Activated naive CD8-positive, alpha-beta T cell treated with anti-CD3 and anti-CD28 coated beads, Interleukin-2, amount 10 ng/mL, durations not matched to agents 7 days and 5 days (primary cell): Measurements from ENCODE around the gene DSG3. TPM values are rescaled to one million over a fixed set of nuclear protein-coding genes. Genes with fewer than 3 reads are reported as not detected.

ENCODE experiments used
- ATAC-seq: fragments of 150-1000 bp; cut with Tn5 transposase; one replicate; pipeline ENCODE4 v1.10.0; 2021; ENCODE audit warnings: low read depth, moderate library complexity
- POLR2A ChIA-PET: fragments of 350-600 bp; sonication (Branson Sonifier 250); formaldehyde crosslinking; loops from one replicate; lab custom pipeline; 2021; ENCODE audit warnings: antibody characterized with exemption; lab: Charles Lee
- DNase-seq: peaks from one replicate; pipeline ENCODE4 v3.0.0; 2021
- H3K27ac Mint-ChIP-seq: one replicate; pipeline ENCODE4 v1.8.0; 2022; ENCODE audit warnings: mild to moderate bottlenecking, mixed read lengths
- H3K27me3 Mint-ChIP-seq: one replicate; pipeline ENCODE4 v1.8.0; 2022; ENCODE audit warnings: mild to moderate bottlenecking, moderate library complexity, mixed read lengths
- H3K36me3 Mint-ChIP-seq: one replicate; pipeline ENCODE4 v1.8.0; 2021; ENCODE audit warnings: mild to moderate bottlenecking, mixed read lengths
- H3K4me1 Mint-ChIP-seq: one replicate; pipeline ENCODE4 v1.8.0; 2021; ENCODE audit warnings: mixed read lengths
- H3K4me3 Mint-ChIP-seq: one replicate; pipeline ENCODE4 v1.8.0; 2022; ENCODE audit warnings: mild to moderate bottlenecking, moderate library complexity, mixed read lengths
- H3K9me3 Mint-ChIP-seq: one replicate; pipeline ENCODE4 v1.8.0; 2021; ENCODE audit warnings: mixed read lengths
- total RNA-seq, 2 experiments: library from RNA; stranded (reverse); gene quantifications; one replicate each; pipeline ENCODE4 v1.2.3, GENCODE V29; 2021

The DSG3 gene, protein sequence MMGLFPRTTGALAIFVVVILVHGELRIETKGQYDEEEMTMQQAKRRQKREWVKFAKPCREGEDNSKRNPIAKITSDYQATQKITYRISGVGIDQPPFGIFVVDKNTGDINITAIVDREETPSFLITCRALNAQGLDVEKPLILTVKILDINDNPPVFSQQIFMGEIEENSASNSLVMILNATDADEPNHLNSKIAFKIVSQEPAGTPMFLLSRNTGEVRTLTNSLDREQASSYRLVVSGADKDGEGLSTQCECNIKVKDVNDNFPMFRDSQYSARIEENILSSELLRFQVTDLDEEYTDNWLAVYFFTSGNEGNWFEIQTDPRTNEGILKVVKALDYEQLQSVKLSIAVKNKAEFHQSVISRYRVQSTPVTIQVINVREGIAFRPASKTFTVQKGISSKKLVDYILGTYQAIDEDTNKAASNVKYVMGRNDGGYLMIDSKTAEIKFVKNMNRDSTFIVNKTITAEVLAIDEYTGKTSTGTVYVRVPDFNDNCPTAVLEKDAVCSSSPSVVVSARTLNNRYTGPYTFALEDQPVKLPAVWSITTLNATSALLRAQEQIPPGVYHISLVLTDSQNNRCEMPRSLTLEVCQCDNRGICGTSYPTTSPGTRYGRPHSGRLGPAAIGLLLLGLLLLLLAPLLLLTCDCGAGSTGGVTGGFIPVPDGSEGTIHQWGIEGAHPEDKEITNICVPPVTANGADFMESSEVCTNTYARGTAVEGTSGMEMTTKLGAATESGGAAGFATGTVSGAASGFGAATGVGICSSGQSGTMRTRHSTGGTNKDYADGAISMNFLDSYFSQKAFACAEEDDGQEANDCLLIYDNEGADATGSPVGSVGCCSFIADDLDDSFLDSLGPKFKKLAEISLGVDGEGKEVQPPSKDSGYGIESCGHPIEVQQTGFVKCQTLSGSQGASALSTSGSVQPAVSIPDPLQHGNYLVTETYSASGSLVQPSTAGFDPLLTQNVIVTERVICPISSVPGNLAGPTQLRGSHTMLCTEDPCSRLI
- total RNA-seq: not detected

DNA sequence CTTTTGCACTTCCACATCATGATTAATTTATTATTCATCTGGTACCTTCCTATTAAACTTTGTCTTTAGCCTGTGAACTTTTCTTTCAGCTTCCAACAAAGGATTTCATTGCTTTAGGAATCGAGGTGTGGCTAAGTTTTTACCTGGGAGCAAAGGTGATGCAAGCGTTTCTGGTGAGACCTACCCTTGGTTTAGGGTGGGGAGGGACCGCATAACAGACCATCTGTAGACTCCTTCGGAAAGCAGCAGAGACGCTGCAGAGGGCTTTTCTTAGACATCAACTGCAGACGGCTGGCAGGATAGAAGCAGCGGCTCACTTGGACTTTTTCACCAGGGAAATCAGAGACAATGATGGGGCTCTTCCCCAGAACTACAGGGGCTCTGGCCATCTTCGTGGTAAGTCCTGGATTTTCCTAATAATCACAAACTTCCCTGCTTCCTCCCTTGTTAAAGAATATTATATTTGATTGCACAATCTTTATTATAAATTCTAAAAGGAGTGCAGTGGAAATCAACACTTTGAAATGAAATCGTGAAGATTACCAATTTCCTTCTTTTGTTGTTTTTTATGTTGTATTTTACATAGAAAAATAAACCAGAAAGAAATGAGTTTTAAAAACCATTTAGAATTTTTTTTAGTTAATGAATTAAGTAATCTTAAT lies at the start of gene DSG3:
TSS of gene DSG3 (plus strand) at position 212 of the 662 bp plus-strand sequence. CDS start at position 349, 137 bp downstream.
- H3K27me3 Mint-ChIP-seq: no peaks in the 10 kb centered on the region
- H3K27ac Mint-ChIP-seq: no peak within 1 kb of the TSS
- H3K36me3 Mint-ChIP-seq: no peaks in the 10 kb centered on the region

DNA sequence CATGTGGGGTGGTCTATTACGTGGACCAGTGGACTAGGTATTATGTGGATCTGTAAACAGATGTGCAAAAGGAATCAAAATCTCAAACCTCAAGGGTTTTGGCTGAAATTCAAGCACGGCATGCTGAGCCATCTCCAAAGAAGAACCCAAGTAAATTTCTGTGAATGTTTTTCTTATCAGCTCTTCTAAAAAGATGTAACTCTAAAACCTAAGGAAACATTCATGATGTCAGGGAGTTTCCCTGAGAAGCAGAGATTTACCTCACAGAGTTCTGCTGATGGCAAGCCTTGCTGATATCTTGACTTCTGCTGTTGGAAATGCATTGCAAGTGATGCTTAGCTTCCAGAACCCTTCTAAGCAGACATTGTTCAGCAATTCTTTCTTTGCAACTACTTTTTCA lies 49.4 kb upstream of the DSG3 start:
- H3K9me3 Mint-ChIP-seq: no peaks in the 10 kb centered on the region
- POLR2A ChIA-PET: no interaction called here
- H3K27ac Mint-ChIP-seq: no peak overlapping the region
- H3K4me1 Mint-ChIP-seq: no peaks in the 10 kb centered on the region
- no peaks in the 10 kb centered on the region for H3K36me3 Mint-ChIP-seq
- H3K27me3 Mint-ChIP-seq: no peaks in the 10 kb centered on the region
- no peak for ATAC-seq
- H3K4me3 Mint-ChIP-seq: no peak overlapping the region
- no peak for DNase-seq

More for the DNA sequence above, at the start of gene DSG3:
- POLR2A ChIA-PET: no interaction called here
- ATAC-seq (no peak), DNase-seq (no peak)
- Mint-ChIP-seq H3K4me1 (no peaks in the 10 kb centered on the region), H3K9me3 (no peaks in the 10 kb centered on the region), H3K4me3 (no peak within 1 kb of the TSS)

DNA sequence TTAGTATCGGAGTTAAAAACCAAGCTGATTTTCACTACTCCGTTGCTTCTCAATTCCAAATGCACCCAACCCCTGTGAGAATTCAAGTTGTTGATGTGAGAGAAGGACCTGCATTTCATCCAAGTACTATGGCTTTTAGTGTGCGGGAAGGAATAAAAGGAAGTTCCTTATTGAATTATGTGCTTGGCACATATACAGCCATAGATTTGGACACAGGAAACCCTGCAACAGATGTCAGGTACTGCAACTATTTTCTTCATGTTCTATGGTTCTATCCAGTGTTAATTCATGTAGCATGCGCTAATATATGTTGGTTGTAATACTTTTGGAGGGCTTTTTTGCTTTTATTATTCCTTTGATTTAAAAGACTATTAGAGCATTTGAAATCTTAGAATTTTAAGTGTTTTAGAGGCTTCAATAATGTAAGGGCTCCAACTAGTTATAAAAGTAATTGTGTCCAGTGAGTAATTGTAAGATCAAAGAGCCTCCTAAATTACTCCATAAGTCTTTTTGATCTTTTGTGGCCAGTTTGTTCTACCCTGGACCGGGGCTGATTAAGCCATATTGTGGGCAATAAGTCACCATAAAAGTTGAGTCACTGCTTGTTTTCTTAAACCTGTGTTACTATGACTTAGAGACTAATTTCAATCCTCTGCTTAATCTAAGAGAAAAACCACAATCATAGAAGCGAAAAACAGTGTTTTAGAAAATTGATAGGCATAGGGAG lies 48.1 kb upstream of the DSG3 start:
- H3K36me3 Mint-ChIP-seq: no peaks in the 10 kb centered on the region
- H3K4me3 Mint-ChIP-seq: no peak overlapping the region
- H3K27ac Mint-ChIP-seq: no peak overlapping the region
- H3K4me1 Mint-ChIP-seq: no peaks in the 10 kb centered on the region
- no peaks in the 10 kb centered on the region for H3K27me3 Mint-ChIP-seq
- no peaks in the 10 kb centered on the region for H3K9me3 Mint-ChIP-seq
- DNase-seq (no peak), ATAC-seq (no peak)
- POLR2A ChIA-PET: no interaction called here

DNA sequence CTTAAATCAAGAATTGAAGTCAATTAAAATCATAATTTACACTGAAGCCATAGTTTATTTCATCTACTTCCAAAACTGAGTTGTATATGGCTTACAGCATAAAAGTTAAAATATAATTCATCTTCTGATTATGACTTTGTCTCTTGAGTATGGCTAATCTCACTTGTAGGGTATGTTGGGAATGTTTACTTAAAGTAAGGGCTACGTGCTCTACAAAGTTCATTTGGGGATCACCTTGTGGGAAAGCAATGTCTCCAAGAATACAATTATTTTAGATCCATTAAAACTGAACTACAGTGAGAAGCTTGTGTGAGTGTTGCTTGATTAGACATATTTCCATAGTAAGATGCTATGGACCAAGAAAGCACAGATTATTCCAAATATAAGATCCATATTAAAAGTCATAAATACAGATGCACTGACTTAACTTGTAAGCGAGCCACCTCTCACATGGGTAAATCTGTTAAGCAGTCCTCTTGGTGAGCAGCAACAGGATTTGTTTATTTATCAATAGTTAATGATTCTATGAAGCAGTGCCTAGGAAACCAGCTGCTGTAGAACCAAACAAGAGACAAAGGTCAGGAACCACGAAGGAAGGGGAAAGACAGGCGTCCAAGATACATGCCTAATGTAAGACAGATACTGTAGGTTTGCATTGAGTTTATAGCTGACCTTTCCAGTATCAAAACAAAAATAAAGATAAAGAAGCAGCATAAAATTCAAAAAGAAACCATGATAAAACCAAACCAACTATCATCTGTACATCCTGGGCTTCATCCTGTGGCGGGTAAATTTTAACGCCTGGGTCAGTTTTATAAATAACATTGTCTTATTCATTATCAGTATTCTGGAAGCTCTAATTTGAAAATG lies 46.1 kb upstream of the DSG3 start:
- no peak overlapping the region for H3K4me3 Mint-ChIP-seq
- ATAC-seq: no peak
- POLR2A ChIA-PET: no interaction called here
- no peaks in the 10 kb centered on the region for H3K27me3 Mint-ChIP-seq
- H3K27ac Mint-ChIP-seq: no peak overlapping the region
- no peaks in the 10 kb centered on the region for H3K4me1 Mint-ChIP-seq
- H3K9me3 Mint-ChIP-seq: no peaks in the 10 kb centered on the region
- H3K36me3 Mint-ChIP-seq: no peaks in the 10 kb centered on the region
- DNase-seq: no peak

DNA sequence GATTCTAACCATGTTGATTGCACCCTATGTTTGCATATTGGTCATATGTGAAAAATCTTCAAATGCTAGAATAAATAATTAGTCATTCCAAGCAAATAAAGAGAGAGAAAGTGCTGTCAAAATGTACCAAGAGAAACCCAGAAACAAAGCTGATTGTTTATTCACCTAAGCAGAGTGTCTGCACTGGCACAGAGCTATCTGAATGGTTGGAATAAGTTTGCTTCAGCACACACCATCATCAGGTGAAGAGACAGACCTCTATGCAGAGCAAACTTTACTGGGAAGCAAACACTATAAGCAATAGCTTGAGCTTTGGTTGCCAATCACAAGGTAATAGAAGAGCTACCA lies 45.5 kb upstream of the DSG3 start:
- Mint-ChIP-seq H3K36me3 (no peaks in the 10 kb centered on the region), H3K27me3 (no peaks in the 10 kb centered on the region), H3K4me1 (no peaks in the 10 kb centered on the region), H3K27ac (no peak overlapping the region), H3K4me3 (no peak overlapping the region), H3K9me3 (no peaks in the 10 kb centered on the region)
- POLR2A ChIA-PET: no interaction called here
- DNase-seq (no peak), ATAC-seq (no peak)

DNA sequence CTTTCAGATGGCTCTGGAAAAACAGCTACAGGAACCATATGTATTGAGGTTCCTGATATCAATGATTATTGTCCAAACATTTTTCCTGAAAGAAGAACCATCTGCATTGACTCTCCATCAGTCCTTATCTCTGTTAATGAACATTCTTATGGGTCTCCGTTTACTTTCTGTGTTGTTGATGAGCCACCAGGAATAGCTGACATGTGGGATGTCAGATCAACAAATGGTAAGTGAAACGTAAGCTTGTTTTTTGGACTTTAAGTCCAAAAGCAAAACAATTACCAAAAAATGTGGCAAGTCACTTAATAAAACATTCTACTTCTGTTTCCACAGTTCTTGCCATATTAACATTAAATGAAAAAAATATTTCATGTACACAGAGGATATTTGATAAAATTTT lies 44.1 kb upstream of the DSG3 start:
- Mint-ChIP-seq H3K27ac (no peak overlapping the region), H3K4me1 (no peaks in the 10 kb centered on the region), H3K4me3 (no peak overlapping the region), H3K9me3 (no peaks in the 10 kb centered on the region), H3K27me3 (no peaks in the 10 kb centered on the region), H3K36me3 (no peaks in the 10 kb centered on the region)
- ATAC-seq: no peak
- POLR2A ChIA-PET: no interaction called here
- no peak for DNase-seq

DNA sequence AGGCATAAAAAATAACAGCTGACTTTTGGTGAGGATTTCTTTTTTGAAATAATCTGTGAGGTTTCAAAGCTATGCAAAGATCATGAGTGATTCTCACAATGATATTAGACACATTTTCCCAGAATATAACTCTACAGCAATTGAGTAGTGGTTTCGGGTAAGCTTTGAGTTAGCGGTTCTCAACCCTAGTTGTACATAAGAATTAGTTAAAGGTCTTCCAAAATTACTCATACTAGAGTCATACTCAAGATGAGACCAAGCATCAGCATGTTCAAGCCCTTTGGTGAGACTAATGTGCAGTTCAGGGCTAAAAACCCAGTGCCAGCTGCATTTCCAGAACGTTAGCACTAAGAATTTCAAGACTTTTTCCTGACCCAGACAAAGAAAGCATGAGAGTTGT lies 39.9 kb upstream of the DSG3 start:
- ATAC-seq: no peak
- Mint-ChIP-seq H3K4me1 (no peaks in the 10 kb centered on the region), H3K4me3 (no peak overlapping the region), H3K27ac (no peak overlapping the region), H3K36me3 (no peaks in the 10 kb centered on the region), H3K9me3 (no peaks in the 10 kb centered on the region), H3K27me3 (no peaks in the 10 kb centered on the region)
- no peak for DNase-seq
- POLR2A ChIA-PET: no interaction called here

DNA sequence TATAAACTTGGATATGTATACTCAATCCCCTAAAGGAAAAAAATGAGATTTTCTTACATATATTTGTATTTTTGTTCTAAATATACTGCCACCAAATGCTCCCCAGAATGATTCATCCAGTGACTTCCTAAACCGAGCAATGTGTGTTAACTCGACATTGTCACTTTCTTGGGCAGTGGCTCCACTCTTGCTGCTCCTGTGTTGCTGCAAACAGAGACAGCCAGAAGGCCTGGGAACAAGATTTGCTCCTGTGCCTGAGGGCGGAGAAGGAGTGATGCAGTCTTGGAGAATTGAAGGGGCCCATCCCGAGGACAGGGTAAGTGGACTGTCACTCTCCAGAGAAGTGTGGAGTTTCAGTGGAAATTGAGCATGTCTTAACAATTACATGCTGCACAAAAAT lies 38.3 kb upstream of the DSG3 start:
- Mint-ChIP-seq H3K4me3 (no peak overlapping the region), H3K4me1 (no peaks in the 10 kb centered on the region), H3K9me3 (peaks cover 3% of the 10 kb centered on the region), H3K36me3 (no peaks in the 10 kb centered on the region), H3K27ac (no peak overlapping the region), H3K27me3 (no peaks in the 10 kb centered on the region)
- POLR2A ChIA-PET: no interaction called here
- no peak for ATAC-seq
- DNase-seq: no peak

DNA sequence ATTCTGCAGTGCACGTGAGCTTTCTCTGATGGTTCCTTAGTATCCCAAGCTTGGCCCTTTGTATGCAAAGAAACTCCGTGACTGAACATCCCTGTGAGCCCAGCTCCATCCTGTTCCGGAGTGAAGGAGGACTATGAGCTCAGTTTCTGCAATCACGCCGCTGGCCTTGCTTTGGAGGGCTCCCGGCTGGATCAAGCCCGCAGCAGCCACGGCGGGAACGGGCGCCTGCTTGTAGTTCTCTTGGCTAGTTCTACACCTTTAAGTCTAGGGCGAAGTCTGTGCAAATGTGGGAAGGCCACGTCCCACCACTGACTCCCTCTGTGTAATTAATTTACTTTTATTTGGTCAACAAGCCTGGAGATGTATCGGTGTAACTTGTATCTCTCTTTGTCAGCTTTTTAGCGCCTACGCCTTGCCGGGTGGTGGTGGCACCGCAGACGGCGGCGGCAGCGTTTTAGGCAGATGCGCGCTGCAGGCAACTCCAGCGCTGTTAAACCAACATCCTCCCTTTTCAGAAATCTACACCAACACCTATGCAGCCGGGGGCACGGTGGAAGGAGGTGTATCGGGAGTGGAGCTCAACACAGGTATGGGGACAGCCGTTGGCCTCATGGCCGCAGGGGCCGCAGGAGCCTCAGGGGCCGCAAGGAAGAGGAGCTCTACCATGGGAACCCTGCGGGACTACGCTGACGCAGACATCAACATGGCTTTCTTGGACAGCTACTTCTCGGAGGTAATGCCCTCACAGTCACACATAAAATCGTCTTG lies 36.6 kb upstream of the DSG3 start:
- DNase-seq (no peak), ATAC-seq (no peak)
- peaks cover 3% of the 10 kb centered on the region for H3K9me3 Mint-ChIP-seq
- H3K27me3 Mint-ChIP-seq: no peaks in the 10 kb centered on the region
- H3K36me3 Mint-ChIP-seq: no peaks in the 10 kb centered on the region
- H3K4me3 Mint-ChIP-seq: no peak overlapping the region
- H3K27ac Mint-ChIP-seq: no peak overlapping the region
- H3K4me1 Mint-ChIP-seq: no peaks in the 10 kb centered on the region
- POLR2A ChIA-PET: no interaction called here

DNA sequence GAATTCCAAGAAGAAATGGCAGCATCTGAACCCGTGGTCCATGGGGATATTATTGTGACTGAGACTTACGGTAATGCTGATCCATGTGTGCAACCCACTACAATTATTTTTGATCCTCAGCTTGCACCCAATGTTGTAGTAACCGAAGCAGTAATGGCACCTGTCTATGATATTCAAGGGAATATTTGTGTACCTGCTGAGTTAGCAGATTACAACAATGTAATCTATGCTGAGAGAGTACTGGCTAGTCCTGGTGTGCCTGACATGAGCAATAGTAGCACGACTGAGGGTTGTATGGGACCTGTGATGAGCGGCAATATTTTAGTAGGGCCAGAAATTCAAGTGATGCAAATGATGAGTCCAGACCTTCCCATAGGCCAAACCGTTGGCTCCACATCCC lies 34.4 kb upstream of the DSG3 start:
- no peak overlapping the region for H3K4me3 Mint-ChIP-seq
- H3K36me3 Mint-ChIP-seq: no peaks in the 10 kb centered on the region
- H3K4me1 Mint-ChIP-seq: no peaks in the 10 kb centered on the region
- H3K9me3 Mint-ChIP-seq: peaks cover 3% of the 10 kb centered on the region
- no peaks in the 10 kb centered on the region for H3K27me3 Mint-ChIP-seq
- no peak for DNase-seq
- ATAC-seq: no peak
- POLR2A ChIA-PET: no interaction called here
- H3K27ac Mint-ChIP-seq: no peak overlapping the region

DNA sequence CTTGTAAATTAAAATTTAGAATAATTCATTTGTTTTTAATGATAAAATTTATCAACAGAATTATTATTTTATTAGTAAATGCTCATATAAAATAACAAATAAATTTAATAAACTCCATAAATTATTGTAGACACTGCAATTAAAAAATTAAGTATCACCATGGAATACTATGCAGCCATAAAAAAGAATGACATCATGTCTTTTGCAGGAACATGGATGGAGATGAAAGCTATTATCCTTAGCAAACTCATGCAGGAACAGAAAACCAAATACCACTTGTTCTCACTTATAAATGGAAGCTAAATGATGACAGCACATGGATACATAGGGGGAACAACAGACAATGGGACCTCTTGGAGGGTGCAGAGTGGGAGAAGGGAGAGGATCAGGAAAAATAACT lies 29.7 kb upstream of the DSG3 start:
- Mint-ChIP-seq H3K36me3 (no peaks in the 10 kb centered on the region), H3K9me3 (peaks cover 3% of the 10 kb centered on the region), H3K4me3 (no peak overlapping the region), H3K27ac (no peak overlapping the region), H3K4me1 (no peaks in the 10 kb centered on the region), H3K27me3 (no peaks in the 10 kb centered on the region)
- ATAC-seq (no peak), DNase-seq (no peak)
- POLR2A ChIA-PET: no interaction called here

DNA sequence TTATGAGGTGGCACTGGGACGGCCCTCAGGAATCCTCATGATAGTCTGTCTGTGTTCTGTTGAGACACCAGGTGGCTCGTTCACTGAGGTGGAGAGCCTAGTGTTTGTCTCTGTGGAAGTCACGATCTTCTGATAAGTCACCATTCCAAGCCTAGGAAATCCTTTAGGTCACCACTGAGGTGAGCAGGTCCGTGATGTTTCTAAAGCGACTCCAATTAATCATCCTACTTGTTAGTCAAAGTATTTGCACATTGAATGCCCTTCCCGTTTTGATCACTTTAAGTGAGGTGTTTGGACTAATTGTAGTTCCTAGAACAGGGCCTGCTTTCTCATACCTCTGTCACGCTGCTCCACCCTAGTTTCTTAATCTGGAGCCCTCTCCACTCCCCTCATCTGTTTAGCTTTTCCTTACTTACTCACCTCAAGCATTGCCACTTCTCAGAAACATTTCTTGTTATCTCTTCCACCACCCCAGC lies 28.0 kb upstream of the DSG3 start:
- POLR2A ChIA-PET: no interaction called here
- Mint-ChIP-seq H3K4me3 (no peak overlapping the region), H3K27me3 (no peaks in the 10 kb centered on the region), H3K27ac (no peak overlapping the region), H3K4me1 (no peaks in the 10 kb centered on the region), H3K36me3 (no peaks in the 10 kb centered on the region), H3K9me3 (no peaks in the 10 kb centered on the region)
- ATAC-seq (no peak), DNase-seq (no peak)
